T-helper 22 cell (primary cell): Measurements from ENCODE around the gene RNF220.

Experiments
- DNase-seq: peaks from one replicate; pipeline ENCODE4 v3.0.0-alpha.2; 2020; ENCODE audit warnings: low read depth

The RNF220 gene

DNA sequence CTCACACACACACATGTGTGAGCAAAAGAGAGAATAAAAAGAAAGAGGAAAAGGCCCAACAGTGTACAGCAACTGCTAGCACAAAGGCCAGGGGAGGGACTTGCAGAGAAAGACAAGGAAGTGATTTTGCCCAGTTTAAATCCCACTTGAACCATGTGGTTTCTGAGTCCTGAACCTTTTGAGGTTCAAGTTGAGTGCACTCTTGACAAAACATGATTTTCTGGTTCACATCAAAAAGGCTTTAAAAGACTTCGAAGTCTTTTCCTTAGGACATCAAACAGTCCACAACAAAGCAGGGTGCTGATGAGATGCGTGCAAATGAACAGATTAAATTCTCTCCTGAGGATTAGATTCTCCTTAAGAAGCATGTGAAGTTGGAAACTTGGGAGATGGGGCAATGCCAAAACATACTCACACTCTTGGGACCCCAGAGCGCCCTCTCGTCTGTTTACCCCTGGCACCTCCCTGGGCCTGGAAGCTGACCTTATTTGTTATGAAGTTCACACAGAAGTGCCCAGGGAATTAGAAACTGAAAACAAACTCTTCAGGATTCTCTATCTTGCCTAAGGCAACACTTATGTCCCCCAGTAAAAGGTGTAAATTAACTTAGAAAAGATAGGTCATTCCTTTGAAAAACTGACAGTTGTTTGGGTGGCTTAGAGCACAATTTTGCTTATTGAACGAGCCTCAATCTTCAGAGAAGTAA lies 31.5 kb downstream of the RNF220 start:
- DNase-seq = no peak

DNA sequence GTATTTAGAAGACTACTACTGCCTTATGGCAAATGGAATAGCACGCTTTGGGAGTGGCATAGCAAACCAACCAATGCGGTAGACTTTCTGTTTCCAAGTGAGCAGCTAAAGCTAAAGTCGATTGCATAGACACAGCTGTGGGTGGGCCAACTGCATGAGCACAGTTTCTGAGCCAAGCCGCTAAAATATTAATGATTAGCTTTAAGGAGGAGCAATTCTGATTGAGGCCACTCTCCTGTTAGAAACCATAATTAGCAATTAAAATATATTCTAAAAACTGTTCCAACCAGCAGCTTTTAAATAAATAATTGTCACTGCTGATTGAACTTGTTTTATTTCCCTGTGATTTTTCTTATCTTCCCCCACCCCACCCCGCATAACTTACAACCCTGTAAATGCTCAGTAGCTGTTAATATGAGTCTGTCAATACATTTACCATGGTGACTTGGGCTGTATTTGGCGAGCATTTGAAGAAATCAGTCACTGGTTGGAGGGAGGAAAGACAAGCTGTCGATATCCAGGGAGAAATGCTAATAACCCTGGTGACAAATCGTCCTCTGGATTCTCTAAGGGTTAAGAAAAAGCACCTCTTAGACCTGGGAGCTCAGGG lies 32.2 kb downstream of the RNF220 start:
- no peak for DNase-seq

- no peak for DNase-seq
These were observed 37.7 kb downstream of the RNF220 start for GRCh38 chr1:44442791-44443190.

DNA sequence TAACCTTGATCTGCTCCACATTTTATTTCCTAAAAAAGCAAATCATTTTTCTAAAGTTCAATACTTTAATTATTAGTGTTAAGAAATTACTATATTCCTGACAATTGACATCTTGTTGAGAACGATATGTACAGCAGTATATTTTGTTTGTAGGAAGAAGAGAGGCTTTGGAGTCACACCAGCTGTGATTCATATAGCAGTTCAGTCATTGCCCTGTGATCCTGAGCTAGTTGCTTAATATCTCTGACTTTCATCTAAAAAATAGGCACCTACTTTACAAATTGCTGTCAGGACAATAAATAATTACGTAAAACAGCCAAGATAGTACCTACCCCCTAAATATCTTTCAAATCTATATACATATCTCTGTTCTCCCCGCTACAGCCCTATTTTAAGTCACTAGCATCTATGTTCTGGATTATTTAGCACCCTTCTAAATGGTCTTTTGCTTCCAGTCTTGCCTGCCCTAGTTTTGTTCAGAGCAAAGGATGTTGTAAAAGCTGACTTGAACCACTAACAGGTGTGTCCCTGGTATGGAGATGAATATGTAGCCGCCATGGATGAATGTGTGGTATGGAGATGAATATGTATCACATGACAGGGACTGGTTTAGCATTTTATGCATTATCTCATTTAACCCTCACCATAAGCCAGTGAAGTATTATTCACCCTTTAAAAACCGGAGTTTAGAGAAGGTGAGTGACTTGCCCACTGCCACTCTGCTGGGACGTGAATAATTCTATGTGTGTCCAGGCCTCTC lies 42.2 kb downstream of the RNF220 start:
- DNase-seq = no peak

DNA sequence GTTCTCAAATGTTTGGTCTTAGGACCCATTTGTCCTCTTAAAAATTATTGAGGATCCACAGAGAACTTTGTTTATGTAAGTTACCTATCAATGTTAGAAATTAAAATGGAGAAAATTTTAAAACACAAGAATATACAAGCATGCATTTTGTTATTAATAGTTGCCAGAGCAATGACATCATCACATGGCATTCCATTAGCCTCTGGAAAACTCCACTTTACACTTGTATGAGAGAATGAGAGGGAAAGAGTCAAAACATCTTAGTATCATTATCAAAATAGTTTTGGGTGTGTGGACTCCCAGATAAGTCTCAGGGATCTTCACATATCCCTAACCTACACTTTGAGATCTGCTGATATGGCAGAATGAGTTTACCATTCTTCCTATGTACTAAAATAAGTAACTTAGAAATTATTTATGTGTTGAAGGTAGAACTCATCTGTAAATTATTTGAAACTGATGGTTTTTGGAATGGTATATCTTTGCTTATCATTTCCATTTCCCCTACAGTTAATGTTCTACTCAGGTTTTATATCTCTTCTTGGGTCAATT lies 48.8 kb downstream of the RNF220 start:
- DNase-seq = no peak

DNA sequence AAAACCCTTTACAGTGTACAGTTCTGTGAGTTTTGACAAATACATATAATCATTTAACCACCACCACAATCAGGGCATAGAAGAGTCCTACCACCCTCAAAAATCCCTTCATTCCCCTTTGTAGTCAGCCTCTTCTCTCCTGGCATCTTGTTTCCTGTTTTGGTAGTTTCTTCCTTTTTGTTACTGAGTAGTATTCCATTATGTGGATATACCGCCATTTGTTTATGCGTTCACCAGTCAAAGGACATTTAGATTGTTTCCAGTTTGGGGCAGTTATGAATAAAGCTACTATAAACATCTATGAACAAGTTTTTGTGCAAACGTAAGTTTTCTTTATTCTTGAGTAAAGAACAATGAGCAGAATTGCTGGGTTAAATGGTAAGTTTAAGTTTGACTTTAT lies 49.6 kb downstream of the RNF220 start:
- DNase-seq = no peak

DNA sequence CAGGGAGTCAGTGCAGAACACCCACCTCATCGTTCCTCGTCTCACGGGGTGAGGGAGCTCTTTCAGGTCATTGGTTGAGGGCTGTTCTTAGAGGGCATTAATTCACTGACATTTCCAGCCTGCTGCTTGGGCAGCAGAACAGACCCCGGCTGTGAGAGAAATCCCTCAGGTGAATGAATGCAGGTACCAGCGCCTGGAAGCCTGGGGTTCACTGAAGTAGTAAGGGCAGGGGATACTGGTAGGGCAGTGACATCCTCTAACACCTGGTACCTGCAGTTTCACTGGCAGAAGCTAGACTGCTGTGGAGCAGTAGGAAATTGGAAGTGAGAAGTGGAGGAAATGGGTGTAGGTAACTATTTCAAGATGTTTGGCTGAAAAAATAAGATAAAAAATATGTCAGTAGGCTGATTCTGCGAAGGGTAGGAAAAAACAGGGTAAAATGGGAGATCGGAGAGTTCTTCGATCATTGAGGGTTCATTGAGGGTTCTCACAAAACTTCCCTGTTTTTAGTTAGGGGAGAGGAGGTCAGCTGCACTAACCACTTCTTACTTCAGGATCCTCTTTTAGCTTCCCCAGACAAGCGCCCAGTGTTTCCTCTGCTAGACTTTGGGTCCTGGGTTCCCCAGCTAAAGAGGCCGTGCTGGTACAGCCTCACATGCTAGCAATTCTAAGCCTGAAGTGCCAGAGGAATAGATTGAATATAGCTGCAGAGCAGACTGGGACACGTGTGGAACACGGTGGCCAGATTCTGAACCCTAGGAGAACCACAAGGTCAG lies 55.2 kb downstream of the RNF220 start:
- no peak for DNase-seq

- DNase-seq = no peak
These were observed 59.3 kb downstream of the RNF220 start for GRCh38 chr1:44464361-44464760.

- no peak for DNase-seq
These were observed 62.5 kb downstream of the RNF220 start for GRCh38 chr1:44467566-44467965.

GRCh38 chr1:44471911-44472453 lies 66.9 kb downstream of the RNF220 start:
- DNase-seq = no peak

DNA sequence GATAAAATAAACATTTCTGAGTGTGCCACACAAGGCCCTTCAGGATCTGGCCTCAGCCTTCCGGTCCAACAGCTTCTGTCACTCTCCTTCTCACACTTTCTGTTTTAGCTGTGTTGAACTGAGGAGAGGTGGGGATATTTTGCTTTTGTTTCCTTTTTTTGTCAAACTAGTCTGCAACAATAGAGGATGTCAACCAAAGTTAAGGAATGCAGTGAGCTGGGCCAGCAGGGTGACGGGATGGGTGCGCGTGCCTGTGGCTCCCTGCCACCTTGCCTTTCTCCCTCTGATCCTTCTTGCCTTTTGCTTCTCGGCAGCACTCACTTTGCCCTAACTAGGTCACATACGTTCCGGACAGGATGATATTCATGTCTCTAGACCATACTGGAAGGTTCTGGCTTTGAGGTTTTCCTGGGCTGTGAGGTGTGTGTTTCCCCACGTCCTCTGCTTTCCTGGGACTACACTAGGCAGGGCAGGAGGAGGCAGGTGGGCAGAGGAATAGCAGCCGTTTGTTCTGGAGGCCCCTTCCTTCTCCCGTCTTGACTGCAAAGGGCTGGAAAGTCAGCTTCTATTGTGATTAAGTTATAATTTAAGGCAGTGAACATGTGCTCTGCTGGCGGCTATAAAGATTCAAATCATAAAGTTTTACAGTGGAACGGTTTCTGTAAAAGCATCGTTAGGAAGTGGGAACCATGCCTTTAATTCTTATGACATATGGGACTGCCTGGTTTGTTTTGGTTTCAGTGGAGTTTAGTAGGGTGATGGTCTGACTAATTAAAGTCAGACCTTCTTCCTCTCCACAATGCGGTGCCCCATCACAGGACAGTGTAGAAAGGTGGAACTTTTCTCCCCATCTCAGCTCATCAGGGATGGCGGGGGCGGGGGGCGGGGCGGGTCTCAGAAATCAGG lies 67.8 kb downstream of the RNF220 start:
- no peak for DNase-seq

GRCh38 chr1:44476891-44477290 lies 71.8 kb downstream of the RNF220 start:
- DNase-seq = no peak

DNA sequence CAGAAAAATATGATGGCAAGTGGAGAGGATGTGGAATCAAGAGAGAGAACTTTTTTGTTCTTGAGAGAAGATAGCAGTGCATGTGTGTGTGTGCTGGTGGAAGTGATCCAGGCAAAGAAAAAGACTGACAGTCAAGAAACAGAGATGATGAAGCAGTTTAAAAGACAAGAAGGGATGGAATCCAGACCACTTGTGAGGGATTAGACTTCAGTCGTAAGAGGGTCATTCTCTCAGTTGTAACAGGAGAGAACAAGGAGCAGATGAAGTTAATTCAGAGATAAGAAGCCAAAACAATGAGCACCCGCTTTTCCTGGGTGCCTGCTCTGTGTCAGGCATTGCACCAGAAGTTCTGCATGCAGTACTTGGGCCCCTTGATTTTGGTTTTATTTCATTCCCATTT lies 76.6 kb downstream of the RNF220 start:
- no peak for DNase-seq

DNA sequence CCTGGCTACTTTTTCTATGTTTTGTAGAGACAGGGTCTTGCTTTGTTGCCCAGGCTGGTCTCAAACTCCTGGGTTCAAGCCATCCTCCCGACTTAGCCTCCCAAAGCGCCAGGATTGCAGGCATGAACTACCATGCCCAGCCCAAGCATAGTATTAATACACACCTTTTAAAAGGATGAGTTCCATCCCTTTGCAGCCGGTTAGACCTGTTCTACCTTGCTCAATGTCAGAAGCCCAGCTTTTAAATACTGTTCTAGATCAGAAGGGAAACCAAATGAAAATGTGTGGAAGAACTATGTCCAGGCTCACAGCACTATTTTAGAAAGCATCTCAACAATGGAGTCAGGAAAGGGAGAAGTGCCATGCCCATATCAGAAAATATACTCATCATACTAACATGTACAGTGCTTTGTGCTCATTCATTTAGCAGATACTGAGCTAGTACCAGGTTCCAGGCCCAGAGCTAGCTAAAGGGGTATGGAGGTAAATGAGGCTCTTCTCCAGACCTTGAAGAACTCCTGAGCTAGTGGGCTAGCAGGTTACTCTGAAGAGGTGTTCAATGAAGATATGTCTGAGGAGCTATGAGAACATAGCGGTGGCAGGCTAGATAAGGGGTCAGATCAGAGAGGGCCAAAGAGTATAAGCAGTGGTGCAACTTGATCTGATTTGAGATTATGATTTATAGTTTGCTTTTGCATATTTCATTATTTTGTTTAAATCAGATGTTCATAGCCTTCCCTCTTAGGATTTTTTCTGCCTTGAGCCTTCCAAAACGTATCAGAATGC lies 78.2 kb downstream of the RNF220 start:
- no peak for DNase-seq

GRCh38 chr1:44484155-44484688 lies 79.2 kb downstream of the RNF220 start:
- no peak for DNase-seq

GRCh38 chr1:44485229-44485933 lies 80.3 kb downstream of the RNF220 start:
- DNase-seq = no peak

DNA sequence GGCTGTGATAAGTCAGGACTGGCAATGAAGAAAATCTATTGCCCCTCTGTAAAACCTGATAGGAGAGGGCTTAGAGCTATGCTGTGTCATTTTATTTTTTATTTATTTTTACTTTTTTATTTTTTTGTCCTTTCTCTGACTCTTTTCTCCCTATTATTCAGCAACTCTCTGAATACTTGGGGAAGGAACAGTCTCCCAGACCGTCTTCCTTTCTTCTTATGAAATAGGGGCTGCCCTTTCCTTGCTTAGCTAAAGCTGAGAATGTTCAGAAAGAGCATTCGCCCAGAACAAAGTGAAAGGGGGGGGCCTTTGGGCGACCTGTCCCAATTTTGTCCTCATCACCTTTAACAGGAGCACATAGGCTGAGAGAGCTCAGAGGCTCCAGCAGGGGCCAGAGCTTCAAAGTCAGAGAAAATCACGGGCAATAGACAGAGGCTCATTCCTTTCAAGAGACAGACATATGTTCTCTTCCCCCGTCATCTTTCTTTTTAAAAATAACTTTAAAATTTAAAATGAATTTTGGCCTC lies 80.9 kb downstream of the RNF220 start:
- no peak for DNase-seq

DNA sequence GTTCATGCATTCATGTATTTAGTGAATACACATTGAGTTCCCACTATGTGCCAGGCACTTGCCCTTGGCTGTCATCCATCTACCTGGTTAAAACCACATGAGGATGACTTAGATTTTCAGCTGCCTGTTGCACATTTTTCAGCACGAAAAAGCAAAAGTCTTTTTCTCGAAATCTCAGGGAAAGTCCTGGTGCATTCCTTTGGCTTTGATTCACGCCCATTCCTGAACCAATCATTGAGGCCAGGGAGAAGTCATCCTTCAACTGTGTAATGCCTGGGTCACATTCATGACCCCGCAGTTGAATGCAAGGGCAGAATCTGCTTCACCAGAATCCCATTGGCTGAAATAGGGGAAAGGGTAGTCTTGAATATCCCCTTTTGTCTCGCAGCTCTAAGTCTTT lies 84.4 kb downstream of the RNF220 start:
- no peak for DNase-seq
